Cardiac ventricle fibroblast (primary cell): ENCODE measurements around the gene LRRC10B. TPM values are rescaled to one million over a fixed set of nuclear protein-coding genes. Genes with fewer than 3 reads are reported as not detected.

ENCODE experiments used
- total RNA-seq: library from RNA; depleted of rRNA; stranded (reverse); fragments of >200 nt; gene quantifications from 2 replicates; pipeline ENCODE4 v1.2.3, GENCODE V29; 2015

LRRC10B gene
- total RNA-seq, result not detected in 2 replicates

GRCh38 chr11:61507962-61508861 is at the start of gene LRRC10B:
LRRC10B (plus strand) TSS chr11:61508749; CDS start chr11:61508999, 250 bp downstream.

Other genes starting within 250 kb of the LRRC10B start
- 16.8 and 19.4 TPM in 2 replicates for gene VWCE, start 213.4 kb upstream of the LRRC10B start, total RNA-seq
- 217 and 223 TPM in 2 replicates for gene DDB1, start 175.6 kb upstream of the LRRC10B start, total RNA-seq
- gene TKFC, start 175.5 kb upstream of the LRRC10B start, total RNA-seq, result 29.1 and 33.9 TPM in 2 replicates
- gene CYB561A3, start 146.9 kb upstream of the LRRC10B start, total RNA-seq, result 64.8 and 89.7 TPM in 2 replicates
- gene TMEM138, start 146.4 kb upstream of the LRRC10B start, total RNA-seq, result 15.7 and 33.9 TPM in 2 replicates
- gene TMEM216, start 116.2 kb upstream of the LRRC10B start, total RNA-seq, result 14.2 and 18.2 TPM in 2 replicates
- gene CPSF7, start 78.8 kb upstream of the LRRC10B start, total RNA-seq, result 21.5 and 24.0 TPM in 2 replicates
- 28.4 and 53.7 TPM in 2 replicates for gene SDHAF2, start 78.6 kb upstream of the LRRC10B start, total RNA-seq
- gene SYT7, start 72.3 kb downstream of the LRRC10B start, total RNA-seq, result 2.2 and 3.8 TPM in 2 replicates
- 1.6 TPM in 2 replicates for gene DAGLA, start 171.6 kb downstream of the LRRC10B start, total RNA-seq
- gene MYRF, start 243.9 kb downstream of the LRRC10B start, total RNA-seq, result 0.31 and 0.44 TPM in 2 replicates